GM10248 (cell line): ENCODE data around the gene SCO1.

Experiments
- CTCF ChIA-PET: fragments of 300-600 bp; sonication (Branson Sonifier 250); formaldehyde crosslinking; extraction: SDS; loops from one replicate; lab custom pipeline; 2021; ENCODE audit warnings: antibody characterized with exemption; lab: Yijun Ruan, JAX
- POLR2A ChIA-PET: fragments of 350-650 bp; sonication (Branson Sonifier 250); formaldehyde crosslinking; extraction: SDS; loops from one replicate; lab custom pipeline; 2020; ENCODE audit warnings: antibody characterized with exemption; lab: Yijun Ruan, JAX
- DNase-seq: peaks from one replicate; pipeline ENCODE4 v3.0.0; 2012; ENCODE audit errors: extremely low spot score
- TF ChIP-seq, protein P1 (sequence below): IDR thresholded peaks from 2 replicates; pipeline ENCODE4 v1.5.1; 2012; ENCODE audit warnings: mild to moderate bottlenecking, low read depth; ENCODE audit errors: extremely low read depth, missing control alignments, control extremely low read depth

SCO1 gene

DNA sequence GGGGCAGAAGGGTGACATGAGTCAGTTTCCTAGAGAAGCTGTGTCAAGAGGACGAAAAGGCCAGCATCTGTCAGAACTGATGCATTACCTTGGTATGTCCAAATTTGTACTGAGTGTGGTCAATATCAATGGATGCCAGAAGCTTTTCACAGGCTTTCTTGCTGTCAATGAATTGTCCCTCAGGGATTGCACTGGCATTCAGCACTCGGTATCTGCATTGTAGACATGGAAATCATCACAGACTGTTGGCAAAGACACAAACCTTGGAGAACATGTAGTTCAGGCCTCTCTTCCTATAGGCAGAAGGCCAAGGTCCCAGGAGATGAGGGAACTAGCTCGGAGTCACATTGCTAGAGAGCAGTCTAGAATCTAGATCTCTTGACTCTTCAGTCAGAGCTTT is 56.9 kb downstream of the SCO1 start:
- ChIA-PET POLR2A (no interaction called here), CTCF (interaction anchor here (1.5 to 2.7 kb wide), 2 partner anchors 9 to 10 kb away, joined by 6 to 29 read pairs; no protein-coding TSS in a partner anchor)
- TF ChIP-seq, protein P1, sequence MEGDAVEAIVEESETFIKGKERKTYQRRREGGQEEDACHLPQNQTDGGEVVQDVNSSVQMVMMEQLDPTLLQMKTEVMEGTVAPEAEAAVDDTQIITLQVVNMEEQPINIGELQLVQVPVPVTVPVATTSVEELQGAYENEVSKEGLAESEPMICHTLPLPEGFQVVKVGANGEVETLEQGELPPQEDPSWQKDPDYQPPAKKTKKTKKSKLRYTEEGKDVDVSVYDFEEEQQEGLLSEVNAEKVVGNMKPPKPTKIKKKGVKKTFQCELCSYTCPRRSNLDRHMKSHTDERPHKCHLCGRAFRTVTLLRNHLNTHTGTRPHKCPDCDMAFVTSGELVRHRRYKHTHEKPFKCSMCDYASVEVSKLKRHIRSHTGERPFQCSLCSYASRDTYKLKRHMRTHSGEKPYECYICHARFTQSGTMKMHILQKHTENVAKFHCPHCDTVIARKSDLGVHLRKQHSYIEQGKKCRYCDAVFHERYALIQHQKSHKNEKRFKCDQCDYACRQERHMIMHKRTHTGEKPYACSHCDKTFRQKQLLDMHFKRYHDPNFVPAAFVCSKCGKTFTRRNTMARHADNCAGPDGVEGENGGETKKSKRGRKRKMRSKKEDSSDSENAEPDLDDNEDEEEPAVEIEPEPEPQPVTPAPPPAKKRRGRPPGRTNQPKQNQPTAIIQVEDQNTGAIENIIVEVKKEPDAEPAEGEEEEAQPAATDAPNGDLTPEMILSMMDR: no peak
- DNase-seq: no peak

DNA sequence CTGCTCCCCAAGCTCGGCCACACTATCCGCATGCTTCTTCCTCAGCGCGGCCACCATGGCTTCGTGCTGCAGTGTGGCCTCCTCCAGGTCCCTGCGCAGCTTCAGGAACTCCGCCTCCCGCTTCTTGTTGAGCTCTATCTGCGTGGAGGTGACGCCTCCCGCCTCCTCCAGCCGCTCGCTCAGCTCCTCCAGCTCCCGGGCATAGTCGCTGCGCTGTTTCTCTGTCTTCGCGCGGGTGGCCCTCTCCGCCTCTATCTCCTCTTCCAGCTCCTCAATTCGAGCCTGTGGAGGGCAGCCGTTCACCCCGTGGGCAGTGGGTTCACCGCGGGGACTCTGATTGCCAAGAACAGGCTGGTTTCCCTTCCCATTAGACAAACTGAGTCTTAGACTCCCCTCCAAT is 59.2 kb downstream of the SCO1 start:
- POLR2A ChIA-PET: no interaction called here
- DNase-seq: no peak
- TF ChIP-seq, protein P1: no peak
- CTCF ChIA-PET: interaction anchor here (1.3 to 10.1 kb wide), 2 partner anchors 8 to 310 kb away, joined by 3 to 110 read pairs; no protein-coding TSS in a partner anchor

DNA sequence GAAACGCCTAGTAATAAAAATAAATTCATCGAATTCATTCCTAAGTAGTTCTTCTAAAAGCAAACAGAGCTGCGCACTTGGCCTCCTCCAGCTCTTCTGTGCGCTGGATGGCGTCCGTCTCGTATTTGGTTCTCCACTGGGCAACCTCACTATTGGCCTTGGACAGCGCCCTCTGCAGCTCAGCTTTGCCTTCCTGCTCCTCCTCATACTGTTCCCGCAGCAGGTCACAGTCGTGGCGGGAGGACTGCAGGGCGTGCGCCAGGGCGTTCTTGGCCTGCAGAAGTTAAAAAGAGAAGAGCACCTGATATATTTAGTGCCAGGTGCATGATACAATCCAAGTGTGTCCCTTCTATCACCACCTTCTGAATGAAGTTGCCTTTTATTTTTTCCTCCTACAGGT is 62.0 kb downstream of the SCO1 start:
- POLR2A ChIA-PET: no interaction called here
- DNase-seq: no peak
- TF ChIP-seq, protein P1: no peak
- CTCF ChIA-PET: interaction anchor here (1.1 to 14.4 kb wide), 3 partner anchors 11 to 209 kb away, joined by 6 to 206 read pairs (median 110); no protein-coding TSS in a partner anchor

DNA sequence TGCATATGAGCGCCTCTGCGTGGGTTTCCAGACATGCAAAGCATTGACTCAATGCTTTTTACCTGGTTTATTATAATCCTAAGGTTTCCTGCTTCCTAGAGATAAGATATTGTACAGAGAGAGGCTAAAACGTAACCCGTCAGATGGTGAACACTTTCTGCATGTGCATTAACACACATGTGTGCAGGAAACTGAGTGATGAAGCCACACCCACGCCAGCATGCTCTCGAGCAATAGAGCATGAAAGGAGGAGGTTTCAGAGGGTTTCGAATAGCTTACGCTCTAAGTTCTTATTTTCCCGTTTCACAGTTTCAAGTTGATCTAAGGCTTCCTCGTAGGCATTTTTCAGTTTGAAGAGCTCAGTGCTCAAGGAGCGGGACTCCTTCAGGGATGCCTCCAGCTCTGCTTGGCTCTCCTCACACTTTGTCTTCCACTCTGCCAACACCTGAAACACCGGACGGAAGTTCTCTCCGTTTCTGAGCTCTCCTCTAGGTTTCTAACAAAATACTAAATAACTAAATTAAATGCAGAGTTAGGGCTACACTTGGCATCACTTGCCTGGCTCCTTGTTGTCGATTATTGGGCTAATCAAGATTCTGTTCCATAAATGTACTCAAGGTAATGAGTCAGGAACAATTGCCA is 63.5 kb downstream of the SCO1 start:
- CTCF ChIA-PET: interaction anchor here (0.9 to 14.4 kb wide), 5 partner anchors 11 to 211 kb away, joined by 3 to 206 read pairs (median 15); no protein-coding TSS in a partner anchor
- TF ChIP-seq, protein P1: no peak
- DNase-seq: peak; percentile 78
- POLR2A ChIA-PET: no interaction called here

DNA sequence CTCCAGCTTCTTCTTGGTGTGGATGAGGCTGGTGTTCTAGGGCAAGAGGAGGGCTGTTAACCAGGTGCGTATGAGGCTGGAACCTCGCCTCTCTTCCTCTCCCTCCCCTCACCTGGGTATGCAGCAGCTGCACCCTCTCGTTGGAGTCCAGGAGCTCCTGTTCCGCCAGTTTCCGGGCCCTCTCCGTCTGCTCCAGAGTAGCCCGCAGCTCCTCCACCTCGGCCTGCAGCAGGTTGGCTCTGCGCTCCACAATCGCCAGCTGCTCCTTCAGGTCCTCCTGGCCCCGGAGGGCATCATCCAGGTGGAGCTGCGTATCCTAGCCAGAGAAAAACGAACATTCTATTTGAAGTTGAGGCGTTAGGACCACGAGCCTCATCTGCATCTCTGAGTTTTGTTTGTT is 65.6 kb downstream of the SCO1 start:
- ChIA-PET POLR2A (no interaction called here), CTCF (interaction anchor here (0.9 to 14.4 kb wide), 17 partner anchors 8 to 707 kb away, joined by 3 to 206 read pairs (median 4); no protein-coding TSS in a partner anchor)
- no peak for DNase-seq
- TF ChIP-seq, protein P1: no peak

DNA sequence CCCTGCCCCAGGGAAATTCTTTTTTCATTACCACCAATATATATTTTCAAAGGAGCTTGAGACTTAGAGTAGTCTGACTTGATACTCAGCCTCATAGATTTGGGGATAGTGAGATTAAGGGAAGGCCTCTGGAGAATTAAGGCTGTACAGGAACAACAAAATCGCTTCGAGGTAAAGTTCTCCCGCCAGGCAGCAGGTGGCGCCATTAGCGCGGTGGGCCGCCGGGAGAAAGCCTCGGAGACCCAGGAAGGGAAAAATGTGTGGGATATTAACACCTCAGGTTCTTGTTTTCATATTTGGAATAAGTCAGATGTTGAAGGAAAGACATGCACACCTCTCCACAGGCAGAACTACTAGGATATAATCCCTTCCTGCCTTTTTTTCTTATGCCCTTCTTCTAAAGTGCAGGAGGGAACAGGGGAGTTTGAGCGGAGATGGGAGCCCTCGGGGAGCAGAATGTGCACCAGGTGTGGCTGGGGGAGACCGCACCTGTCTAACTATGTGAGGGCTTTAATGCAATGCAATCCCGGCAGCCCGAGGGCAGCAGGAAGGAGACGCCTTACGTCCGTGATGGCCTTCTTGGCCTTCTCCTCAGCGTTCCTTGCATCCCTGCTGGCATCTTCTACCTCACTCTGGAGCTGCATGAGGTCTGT is 66.2 kb downstream of the SCO1 start:
- TF ChIP-seq, protein P1: peak; percentile 83
- DNase-seq: peak; percentile 53
- ChIA-PET CTCF (interaction anchor here (0.7 to 14.4 kb wide), 21 partner anchors 8 to 706 kb away, joined by 3 to 206 read pairs (median 4); no protein-coding TSS in a partner anchor), POLR2A (no interaction called here)
